H9 (cell line): ENCODE measurements around the gene GNB3. TPM values are rescaled to one million over a fixed set of nuclear protein-coding genes. Genes with fewer than 3 reads are reported as not detected.

Source experiments
- DNase-seq: peaks from one replicate; pipeline ENCODE4 v3.0.0-alpha.2; 2017
- H2AFZ ChIP-seq: one replicate; pipeline ENCODE4 v1.6.1; 2013; ENCODE audit warnings: mild to moderate bottlenecking, low read length, control low read depth, moderate library complexity
- H2AK5ac ChIP-seq: 2 replicates; pipeline ENCODE4 v1.6.1; 2013; ENCODE audit warnings: low read length, control low read depth, mixed read lengths; ENCODE audit not compliant: insufficient read length
- H2BK120ac ChIP-seq: one replicate; pipeline ENCODE4 v1.6.1; 2013; ENCODE audit warnings: low read depth, mild to moderate bottlenecking, low read length, control low read depth, inconsistent platforms; ENCODE audit not compliant: poor library complexity, severe bottlenecking
- H2BK12ac ChIP-seq: 2 replicates; pipeline ENCODE4 v1.6.1; 2013; ENCODE audit warnings: low read length, control low read depth, mixed read lengths, low read depth; ENCODE audit not compliant: insufficient read length
- H2BK15ac ChIP-seq: 2 replicates; pipeline ENCODE4 v1.6.1; 2013; ENCODE audit warnings: low read depth, low read length, control low read depth
- H2BK20ac ChIP-seq: one replicate; pipeline ENCODE4 v1.6.1; 2013; ENCODE audit warnings: low read depth, mild to moderate bottlenecking, low read length, control low read depth, inconsistent platforms; ENCODE audit not compliant: poor library complexity, severe bottlenecking
- H2BK5ac ChIP-seq: 2 replicates; pipeline ENCODE4 v1.6.1; 2013; ENCODE audit warnings: low read length, control low read depth, mixed read lengths; ENCODE audit not compliant: insufficient read length
- H3K14ac ChIP-seq: 2 replicates; pipeline ENCODE4 v1.6.1; 2013; ENCODE audit warnings: low read length, control low read depth; ENCODE audit not compliant: insufficient read depth
- H3K18ac ChIP-seq: 2 replicates; pipeline ENCODE4 v1.6.1; 2013; ENCODE audit warnings: low read depth, mild to moderate bottlenecking, mixed read lengths, low read length, control low read depth; ENCODE audit not compliant: insufficient read length
- H3K23ac ChIP-seq: 2 replicates; pipeline ENCODE4 v1.6.1; 2013; ENCODE audit warnings: low read length, control low read depth, mixed read lengths, low read depth; ENCODE audit not compliant: insufficient read length
- H3K23me2 ChIP-seq: 2 replicates; pipeline ENCODE4 v1.6.1; 2013; ENCODE audit warnings: low read depth, mild to moderate bottlenecking, mixed read lengths, low read length, control low read depth; ENCODE audit not compliant: insufficient read length, poor library complexity, severe bottlenecking
- H3K27ac ChIP-seq: 2 replicates; pipeline ENCODE4 v1.5.1; 2013; ENCODE audit warnings: low read length, control low read depth, mixed read lengths, low read depth; ENCODE audit not compliant: insufficient read length
- H3K27me3 ChIP-seq: 2 replicates; pipeline ENCODE4 v1.6.1; 2013; ENCODE audit warnings: low read length, control low read depth, inconsistent platforms; ENCODE audit not compliant: insufficient read depth
- H3K4ac ChIP-seq: 2 replicates; pipeline ENCODE4 v1.6.1; 2013; ENCODE audit warnings: low read depth, mild to moderate bottlenecking, control low read depth, inconsistent platforms, low read length, moderate library complexity
- H3K4me1 ChIP-seq: 2 replicates; pipeline ENCODE4 v1.6.1; 2013; ENCODE audit warnings: low read length, control low read depth, inconsistent platforms; ENCODE audit not compliant: insufficient read depth
- H3K4me2 ChIP-seq: 2 replicates; pipeline ENCODE4 v1.6.1; 2013; ENCODE audit warnings: low read length, control low read depth, mixed read lengths; ENCODE audit not compliant: insufficient read length, insufficient read depth
- H3K56ac ChIP-seq: 2 replicates; pipeline ENCODE4 v1.6.1; 2013; ENCODE audit warnings: low read depth, mild to moderate bottlenecking, mixed read lengths, low read length, control low read depth; ENCODE audit not compliant: insufficient read length
- H3K79me1 ChIP-seq: 2 replicates; pipeline ENCODE4 v1.6.1; 2013; ENCODE audit warnings: low read depth, mild to moderate bottlenecking, moderate library complexity, low read length, control low read depth, inconsistent platforms; ENCODE audit not compliant: insufficient read depth, poor library complexity, severe bottlenecking
- H3K79me2 ChIP-seq: 2 replicates; pipeline ENCODE4 v1.6.1; 2013; ENCODE audit warnings: low read length, control low read depth, inconsistent platforms; ENCODE audit not compliant: insufficient read depth
- H3K9ac ChIP-seq: 2 replicates; pipeline ENCODE4 v1.6.1; 2013; ENCODE audit warnings: low read length, control low read depth, mixed read lengths; ENCODE audit not compliant: insufficient read length; ENCODE audit errors: extremely low read depth
- H3K9me3 ChIP-seq: one replicate; pipeline ENCODE4 v1.6.1; 2013; ENCODE audit warnings: low read depth, low read length, inconsistent platforms; ENCODE audit not compliant: control insufficient read depth
- H3T11ph ChIP-seq: one replicate; pipeline ENCODE4 v1.6.1; 2013; ENCODE audit warnings: mild to moderate bottlenecking, low read length, control low read depth, inconsistent platforms
- H4K20me1 ChIP-seq: one replicate; pipeline ENCODE4 v1.6.1; 2013; ENCODE audit not compliant: control insufficient read depth, insufficient read length, insufficient read depth
- H4K5ac ChIP-seq: 2 replicates; pipeline ENCODE4 v1.6.1; 2013; ENCODE audit warnings: low read depth, mild to moderate bottlenecking, mixed read lengths, low read length, control low read depth; ENCODE audit not compliant: insufficient read length
- H4K8ac ChIP-seq: replicated peaks from 2 replicates; pipeline ENCODE4 v1.6.1; 2013; ENCODE audit warnings: low read length, control low read depth, mixed read lengths, low read depth; ENCODE audit not compliant: insufficient read length
- H4K91ac ChIP-seq: 2 replicates; pipeline ENCODE4 v1.6.1; 2013; ENCODE audit warnings: low read depth, mild to moderate bottlenecking, moderate library complexity, mixed read lengths, low read length, control low read depth; ENCODE audit not compliant: insufficient read length
- H3K27ac Mint-ChIP-seq, 3 experiments: 2 replicates in 2 of 3; 3 replicates in 1 of 3; pipeline ENCODE4 v1.8.0; 2020 to 2021; ENCODE audit warnings: mixed read lengths in 3 of 3, mild to moderate bottlenecking in 1 of 3, moderate library complexity in 1 of 3
- H3K27me3 Mint-ChIP-seq: 2 replicates; pipeline ENCODE4 v1.8.0; 2021; ENCODE audit warnings: low read depth, mild to moderate bottlenecking, moderate library complexity, mixed read lengths
- H3K36me3 Mint-ChIP-seq, 3 experiments: 2 replicates in 2 of 3; 3 replicates in 1 of 3; pipeline ENCODE4 v1.8.0; 2020 to 2021; ENCODE audit warnings: low read depth in 3 of 3, mixed read lengths in 3 of 3; ENCODE audit not compliant: insufficient read depth in 1 of 3
- H3K4me1 Mint-ChIP-seq, 2 experiments: 2 replicates each; pipeline ENCODE4 v1.8.0; 2020; ENCODE audit warnings: mixed read lengths in 2 of 2
- H3K4me3 Mint-ChIP-seq, 2 experiments: 2 replicates in 1 of 2; 3 replicates in 1 of 2; pipeline ENCODE4 v1.8.0; 2020 to 2021; ENCODE audit warnings: mild to moderate bottlenecking in 2 of 2, mixed read lengths in 2 of 2, moderate library complexity in 1 of 2
- H3K9me3 Mint-ChIP-seq, 2 experiments: 2 replicates in 1 of 2; 3 replicates in 1 of 2; pipeline ENCODE4 v1.8.0; 2020; ENCODE audit warnings: mild to moderate bottlenecking in 2 of 2, mixed read lengths in 2 of 2, moderate library complexity in 1 of 2
- CTCF ChIP-seq: fragments of 200-600 bp; sonication (generic); conservative IDR thresholded peaks from 3 replicates; pipeline ENCODE4 v1.8.0; 2021; ENCODE audit warnings: antibody characterized with exemption, mild to moderate bottlenecking
- WGBS: extraction: QIAGEN DNeasy Blood & Tissue Kit; methylation state at CpG from one replicate; pipeline ENCODE4 v1.1.7; 2013; ENCODE audit warnings: missing lambda C conversion rate, low lambda C conversion rate, mixed read lengths; ENCODE audit not compliant: insufficient read length; ENCODE audit errors: extremely low coverage; 5-methylcytosine and 5-hydroxymethylcytosine counted together
- total RNA-seq: library from RNA; stranded (reverse); gene quantifications from 2 replicates; pipeline ENCODE4 v1.2.1, GENCODE V29; 2021

GNB3 gene
- total RNA-seq, 1 experiment from 2014 or later: 17.3 TPM

GRCh38 chr12:6823182-6824084 is 17.3 kb upstream of the GNB3 start:
- Histone ChIP-seq H3K79me1 (no peaks in the 10 kb centered on the region), H3K9me3 (no peaks in the 10 kb centered on the region), H3K27me3 (peaks cover 4% of the 10 kb centered on the region; the same call in 1 of the 2 replicates), H2BK20ac (no peak overlapping the region), H2BK120ac (no peak overlapping the region), H3K4me1 (peaks cover 5% of the 10 kb centered on the region; the same call in 1 of the 2 replicates), H3T11ph (no peak overlapping the region), H2BK15ac (no peak overlapping the region), H4K91ac (no peak overlapping the region), H4K8ac (no peak overlapping the region), H2AK5ac (no peak overlapping the region), H3K56ac (no peak overlapping the region), H2BK5ac (no peak overlapping the region), H2AFZ (no peak overlapping the region), H3K18ac (no peak overlapping the region), H2BK12ac (no peak overlapping the region), H4K20me1 (peaks cover 4% of the 10 kb centered on the region), H3K9ac (no peak overlapping the region), H3K27ac (no peak overlapping the region), H3K4me2 (no peak overlapping the region), H3K23ac (no peak overlapping the region), H3K4ac (no peak overlapping the region), H3K79me2 (no peaks in the 10 kb centered on the region), H3K14ac (no peak overlapping the region), H3K23me2 (peaks cover 14% of the 10 kb centered on the region), H4K5ac (no peak overlapping the region)
- Mint-ChIP-seq H3K36me3 (peaks cover 10 to 15% (median 10%) of the 10 kb centered on the region in 3 experiments; a peak in 6 of 7 replicates), H3K27ac (peak overlapping the region in 1 of 3 experiments; percentile 14; a peak in 1 of 7 replicates), H3K4me1 (peaks cover 64 to 79% of the 10 kb centered on the region in 2 experiments), H3K27me3 (peaks cover 55% of the 10 kb centered on the region), H3K9me3 (no peaks in the 10 kb centered on the region), H3K4me3 (peak overlapping the region in 1 of 2 experiments; percentile 71; a peak in 4 of 5 replicates)
- WGBS: no CpG with 5 or more reads among the region's 12 CpGs
- TF ChIP-seq CTCF: no peak
- DNase-seq: no peak
